CD1c-positive myeloid dendritic cell (primary cell): ENCODE data around the gene TULP1.
A peak's percentile ranks its signal among the peaks of the same experiment; 100 is the strongest.

ENCODE experiments used
- DNase-seq: peaks from one replicate; pipeline ENCODE4 v3.0.0-alpha.2; 2016; ENCODE audit errors: extremely low spot score

TULP1 gene

GRCh38 chr6:35496841-35497570 lies 15.7 kb downstream of the TULP1 start, which contains the start of gene TEAD3:
Gene TEAD3 (minus strand): TSS chr6:35497079.
- DNase-seq: peak; percentile 41

GRCh38 chr6:35496036-35496840 lies 16.5 kb downstream of the TULP1 start:
- no peak for DNase-seq

- no peak for DNase-seq
Observed at GRCh38 chr6:35495258-35496035, 17.2 kb downstream of the TULP1 start.

- peak; percentile 85 for DNase-seq
Observed at GRCh38 chr6:35494161-35494563, 18.5 kb downstream of the TULP1 start.

- DNase-seq: no peak
Observed at GRCh38 chr6:35493307-35493983, 19.3 kb downstream of the TULP1 start.

- peak; percentile 56 for DNase-seq
Observed at GRCh38 chr6:35492974-35493284, 19.8 kb downstream of the TULP1 start.

- DNase-seq: no peak
Observed at GRCh38 chr6:35492258-35492973, 20.3 kb downstream of the TULP1 start.

- no peak for DNase-seq
Observed at GRCh38 chr6:35491558-35492257, 21.0 kb downstream of the TULP1 start.

GRCh38 chr6:35490821-35491557 lies 21.7 kb downstream of the TULP1 start:
- no peak for DNase-seq

- DNase-seq: no peak
Observed at GRCh38 chr6:35489995-35490791, 22.5 kb downstream of the TULP1 start.

- DNase-seq: peak; percentile 33
Observed at GRCh38 chr6:35489066-35489465, 23.6 kb downstream of the TULP1 start.

- DNase-seq: no peak
Observed at GRCh38 chr6:35488517-35488862, 24.2 kb downstream of the TULP1 start.

- DNase-seq: peak; percentile 84
Observed at GRCh38 chr6:35487658-35488516, 24.8 kb downstream of the TULP1 start.

GRCh38 chr6:35486005-35486925 lies 26.4 kb downstream of the TULP1 start:
- DNase-seq: no peak

- DNase-seq: no peak
Observed at GRCh38 chr6:35485402-35485877, 27.3 kb downstream of the TULP1 start.

- peak; percentile 67 for DNase-seq
Observed at GRCh38 chr6:35484921-35485392, 27.7 kb downstream of the TULP1 start.
